ENCODE measurements around the gene TRIM24.
"Not testable (repeated sequence)": the region's sequence is repeated elsewhere in the genome, so short reads cannot be mapped to it uniquely, and the experiment has no call there.

- not testable (repeated sequence) for TF ChIP-seq CTCF (conservative IDR thresholded peaks at IDR 0.05; ENCODE audit: low read depth, low read length); EZH2 (IDR thresholded peaks at IDR 0.05; ENCODE audit: borderline replicate concordance, low read depth, low read length, poor library complexity, severe bottlenecking)
Measured at GRCh38 chr7:138412921-138413320, 47.1 kb upstream of the TRIM24 start.

Data from A673 (cell line).